GM10248 (cell line): ENCODE data around the gene REPIN1.

Experiments used
- CTCF ChIA-PET: fragments of 300-600 bp; sonication (Branson Sonifier 250); formaldehyde crosslinking; extraction: SDS; loops from one replicate; lab custom pipeline; 2021; ENCODE audit warnings: antibody characterized with exemption; lab: Yijun Ruan, JAX
- POLR2A ChIA-PET: fragments of 350-650 bp; sonication (Branson Sonifier 250); formaldehyde crosslinking; extraction: SDS; loops from one replicate; lab custom pipeline; 2020; ENCODE audit warnings: antibody characterized with exemption; lab: Yijun Ruan, JAX
- DNase-seq: peaks from one replicate; pipeline ENCODE4 v3.0.0; 2012; ENCODE audit errors: extremely low spot score
- TF ChIP-seq, protein P1 (sequence below): IDR thresholded peaks from 2 replicates; pipeline ENCODE4 v1.5.1; 2012; ENCODE audit warnings: mild to moderate bottlenecking, low read depth; ENCODE audit errors: extremely low read depth, missing control alignments, control extremely low read depth

Gene REPIN1

DNA sequence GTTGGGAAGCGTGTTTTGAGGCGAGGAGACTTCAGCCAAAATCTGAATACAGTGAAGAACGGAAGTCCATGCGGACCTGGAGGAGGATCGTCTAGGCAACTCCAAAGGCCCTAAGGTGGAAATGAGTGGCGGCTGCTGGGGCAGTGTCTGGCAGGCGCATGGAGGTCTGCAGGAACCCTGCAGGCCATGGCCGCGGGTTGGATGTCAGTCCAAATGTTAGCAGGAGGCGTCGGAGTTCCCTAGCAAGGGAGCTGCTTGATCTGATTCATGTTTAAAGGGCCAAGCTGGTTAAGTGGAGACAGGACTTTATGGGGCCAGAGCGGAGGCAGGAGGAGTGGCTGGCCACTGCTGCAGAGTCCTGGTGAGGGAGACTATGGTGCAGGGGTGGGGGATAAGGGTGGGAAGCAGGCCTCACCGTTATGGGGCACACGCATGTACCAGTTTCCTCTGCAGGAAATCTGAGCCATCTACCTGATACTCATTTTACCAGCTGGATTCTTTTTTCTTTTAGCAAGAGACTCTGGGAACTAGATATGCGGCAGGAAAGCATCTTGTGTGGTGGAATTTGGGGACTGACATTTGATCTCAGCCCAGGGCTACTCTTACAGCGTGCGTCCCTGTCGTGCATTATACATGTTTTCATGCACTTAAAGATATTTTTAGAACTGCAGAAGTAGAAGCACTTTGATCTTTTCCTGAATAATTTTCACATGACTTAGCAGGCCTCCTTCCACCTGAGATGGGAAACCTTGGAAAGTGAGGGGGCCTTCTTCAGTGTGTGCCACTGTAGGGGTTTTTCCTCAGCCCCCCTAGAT, 6.6 kb upstream of the REPIN1 start:
- ChIA-PET CTCF (interaction anchor here (1.1 to 2.3 kb wide), 5 partner anchors 16 to 76 kb away, joined by 3 to 6 read pairs (median 3); no protein-coding TSS in a partner anchor), POLR2A (no interaction called here)
- TF ChIP-seq, protein P1, sequence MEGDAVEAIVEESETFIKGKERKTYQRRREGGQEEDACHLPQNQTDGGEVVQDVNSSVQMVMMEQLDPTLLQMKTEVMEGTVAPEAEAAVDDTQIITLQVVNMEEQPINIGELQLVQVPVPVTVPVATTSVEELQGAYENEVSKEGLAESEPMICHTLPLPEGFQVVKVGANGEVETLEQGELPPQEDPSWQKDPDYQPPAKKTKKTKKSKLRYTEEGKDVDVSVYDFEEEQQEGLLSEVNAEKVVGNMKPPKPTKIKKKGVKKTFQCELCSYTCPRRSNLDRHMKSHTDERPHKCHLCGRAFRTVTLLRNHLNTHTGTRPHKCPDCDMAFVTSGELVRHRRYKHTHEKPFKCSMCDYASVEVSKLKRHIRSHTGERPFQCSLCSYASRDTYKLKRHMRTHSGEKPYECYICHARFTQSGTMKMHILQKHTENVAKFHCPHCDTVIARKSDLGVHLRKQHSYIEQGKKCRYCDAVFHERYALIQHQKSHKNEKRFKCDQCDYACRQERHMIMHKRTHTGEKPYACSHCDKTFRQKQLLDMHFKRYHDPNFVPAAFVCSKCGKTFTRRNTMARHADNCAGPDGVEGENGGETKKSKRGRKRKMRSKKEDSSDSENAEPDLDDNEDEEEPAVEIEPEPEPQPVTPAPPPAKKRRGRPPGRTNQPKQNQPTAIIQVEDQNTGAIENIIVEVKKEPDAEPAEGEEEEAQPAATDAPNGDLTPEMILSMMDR = no peak
- no peak for DNase-seq

- TF ChIP-seq, protein P1 = no peak
- DNase-seq = no peak
- ChIA-PET POLR2A (interaction anchor here (0.6 kb wide), 1 partner anchor 17 kb away, joined by 4 read pairs; no protein-coding TSS in a partner anchor), CTCF (interaction anchor here (1.3 to 2.3 kb wide), 2 partner anchors 14 to 60 kb away, joined by 3 to 6 read pairs; no protein-coding TSS in a partner anchor)
Observed at GRCh38 chr7:150363370-150363769, 5.3 kb upstream of the REPIN1 start.

DNA sequence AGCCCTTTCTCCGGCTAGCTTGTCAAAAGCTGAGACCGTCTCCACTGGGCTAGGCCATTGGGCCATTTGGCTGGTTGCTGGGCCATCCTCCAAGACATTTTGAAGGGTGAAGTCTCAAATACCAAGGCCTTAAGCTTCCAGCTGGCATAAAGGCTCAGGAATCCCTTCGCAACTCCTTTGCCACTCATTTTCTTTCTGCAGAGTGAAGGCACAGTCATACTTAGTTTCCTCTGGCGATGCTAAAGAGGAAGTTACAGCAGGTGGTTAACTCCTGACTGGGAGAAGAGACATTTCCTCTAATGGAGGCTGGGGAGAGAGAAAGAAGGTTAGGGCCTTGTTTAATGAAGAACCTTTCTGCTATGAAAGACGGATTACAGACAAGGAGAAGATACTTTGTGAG, 4.8 kb upstream of the REPIN1 start:
- ChIA-PET CTCF (interaction anchor here (2.3 kb wide), 1 partner anchor 14 kb away, joined by 6 read pairs; no protein-coding TSS in a partner anchor), POLR2A (no interaction called here)
- DNase-seq = peak; percentile 64
- TF ChIP-seq, protein P1 = no peak

DNA sequence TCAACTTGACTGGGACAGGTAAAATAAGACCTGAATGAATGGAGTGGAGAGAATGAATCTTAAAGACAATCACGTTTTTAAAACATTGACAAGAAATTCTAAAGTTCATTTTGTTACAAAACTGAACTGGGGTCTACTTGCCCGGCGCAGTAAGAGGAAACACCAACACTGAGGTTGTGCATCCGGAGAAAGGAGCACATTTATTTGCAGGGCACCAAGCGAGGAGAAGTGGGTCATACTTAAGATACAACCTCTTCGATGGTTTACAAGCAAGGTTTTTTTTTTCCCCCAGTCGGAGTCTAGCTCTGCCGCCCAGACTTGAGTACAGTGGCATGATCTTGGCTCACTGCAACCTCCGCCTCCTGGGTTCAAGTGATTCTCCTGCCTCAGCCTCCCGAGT, 3.4 kb upstream of the REPIN1 start:
- TF ChIP-seq, protein P1 = no peak
- ChIA-PET CTCF (interaction anchor here (7.1 kb wide), 1 partner anchor 8 kb away, joined by 66 read pairs; no protein-coding TSS in a partner anchor), POLR2A (interaction anchor here (2.0 kb wide), 1 partner anchor 12 kb away, joined by 4 read pairs; no protein-coding TSS in a partner anchor)
- DNase-seq = no peak

DNA sequence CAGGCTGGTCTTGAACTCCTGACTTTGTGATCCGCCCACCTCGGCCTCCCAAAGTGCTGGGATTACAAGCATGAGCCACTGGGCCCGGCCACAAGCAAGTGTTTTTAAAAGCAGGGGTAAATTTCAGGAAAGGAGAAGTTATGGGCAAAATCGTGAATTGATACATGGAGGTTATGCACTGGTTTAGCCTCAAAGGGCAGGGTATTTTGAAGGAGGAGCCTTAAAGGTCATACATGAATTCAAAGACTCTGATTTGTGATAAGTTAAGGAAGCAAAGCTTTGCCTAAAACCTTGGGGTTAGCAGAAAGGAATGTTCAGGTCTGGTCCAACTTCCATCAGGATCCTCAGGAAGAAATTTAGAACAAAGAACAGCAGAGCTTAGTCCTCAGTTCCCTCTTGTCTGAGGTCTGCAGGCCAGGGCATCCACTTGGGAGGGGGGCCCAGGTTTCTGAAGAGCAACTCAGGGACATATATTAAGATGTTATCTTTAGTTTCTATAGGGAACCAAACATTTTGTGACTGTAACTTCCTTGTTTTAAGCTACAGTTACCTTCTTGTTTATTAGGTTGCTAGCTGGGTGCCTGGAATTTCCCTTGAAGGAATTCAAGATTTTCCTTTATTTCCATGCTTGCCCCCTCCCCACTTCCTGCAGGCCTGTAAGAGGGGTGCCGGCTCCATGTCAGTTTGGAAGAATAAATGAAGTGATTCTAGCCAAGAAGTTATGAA, 2.8 kb upstream of the REPIN1 start:
- POLR2A ChIA-PET = interaction anchor here (0.8 to 2.0 kb wide), 2 partner anchors 10 to 12 kb away, joined by 3 to 4 read pairs; no protein-coding TSS in a partner anchor
- TF ChIP-seq, protein P1 = no peak
- CTCF ChIA-PET = interaction anchor here (0.9 to 7.1 kb wide), 4 partner anchors 9 to 80 kb away, joined by 3 to 66 read pairs (median 4); no protein-coding TSS in a partner anchor
- no peak for DNase-seq

GRCh38 chr7:150367677-150368095, 936 bp upstream of the REPIN1 start:
- TF ChIP-seq, protein P1 = no peak
- POLR2A ChIA-PET = no interaction called here
- CTCF ChIA-PET = interaction anchor here (1.4 to 7.1 kb wide), 5 partner anchors 10 to 32 kb away, joined by 3 to 66 read pairs (median 4); no protein-coding TSS in a partner anchor
- DNase-seq = no peak
